ENCODE measurements around the gene TSPAN9. TPM values are rescaled to one million over a fixed set of nuclear protein-coding genes. Genes with fewer than 3 reads are reported as not detected.

TSPAN9 gene
- total RNA-seq, 2 donors from 2014 or later, result 14.0 to 18.5 TPM

GRCh38 chr12:3132636-3133404 is 55.6 kb downstream of the TSPAN9 start:
- H3K9me3 ChIP-seq, result no peaks in the 10 kb centered on the region
- no peak for ATAC-seq
- peak in 3 of 4 donors; percentile 31 to 47 (median 39) for DNase-seq
- H3K27me3 ChIP-seq, result no peaks in the 10 kb centered on the region
- no peaks in the 10 kb centered on the region for H3K4me1 ChIP-seq
- 66 to 67% methylated on average over 18 to 21 of the region's 21 CpGs for WGBS, 2 donors
- TF ChIP-seq, protein P1, sequence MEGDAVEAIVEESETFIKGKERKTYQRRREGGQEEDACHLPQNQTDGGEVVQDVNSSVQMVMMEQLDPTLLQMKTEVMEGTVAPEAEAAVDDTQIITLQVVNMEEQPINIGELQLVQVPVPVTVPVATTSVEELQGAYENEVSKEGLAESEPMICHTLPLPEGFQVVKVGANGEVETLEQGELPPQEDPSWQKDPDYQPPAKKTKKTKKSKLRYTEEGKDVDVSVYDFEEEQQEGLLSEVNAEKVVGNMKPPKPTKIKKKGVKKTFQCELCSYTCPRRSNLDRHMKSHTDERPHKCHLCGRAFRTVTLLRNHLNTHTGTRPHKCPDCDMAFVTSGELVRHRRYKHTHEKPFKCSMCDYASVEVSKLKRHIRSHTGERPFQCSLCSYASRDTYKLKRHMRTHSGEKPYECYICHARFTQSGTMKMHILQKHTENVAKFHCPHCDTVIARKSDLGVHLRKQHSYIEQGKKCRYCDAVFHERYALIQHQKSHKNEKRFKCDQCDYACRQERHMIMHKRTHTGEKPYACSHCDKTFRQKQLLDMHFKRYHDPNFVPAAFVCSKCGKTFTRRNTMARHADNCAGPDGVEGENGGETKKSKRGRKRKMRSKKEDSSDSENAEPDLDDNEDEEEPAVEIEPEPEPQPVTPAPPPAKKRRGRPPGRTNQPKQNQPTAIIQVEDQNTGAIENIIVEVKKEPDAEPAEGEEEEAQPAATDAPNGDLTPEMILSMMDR (IDR thresholded peaks at IDR 0.05), result no peak
- no peak for TF ChIP-seq POLR2A (IDR thresholded peaks at IDR 0.05)
- H3K27ac ChIP-seq, result no peak overlapping the region
- no peak overlapping the region for H3K4me3 ChIP-seq
- no peaks in the 10 kb centered on the region for H3K36me3 ChIP-seq (replicated peaks in 1 of 2; ENCODE audit: insufficient read depth in 1 of 2, low read depth in 2 of 2)
- intact Hi-C loops (cut with DNase I), result no loop called here

- no peaks in the 10 kb centered on the region for H3K4me1 ChIP-seq
- H3K27me3 ChIP-seq, result no peaks in the 10 kb centered on the region
- no peaks in the 10 kb centered on the region for H3K9me3 ChIP-seq
- H3K27ac ChIP-seq, result no peak overlapping the region
- no peaks in the 10 kb centered on the region for H3K36me3 ChIP-seq (replicated peaks in 1 of 2; ENCODE audit: insufficient read depth in 1 of 2, low read depth in 2 of 2)
- TF ChIP-seq, protein P1 (IDR thresholded peaks at IDR 0.05), result no peak
- TF ChIP-seq POLR2A (IDR thresholded peaks at IDR 0.05), result no peak
- intact Hi-C loops (cut with DNase I), result no loop called here
- H3K4me3 ChIP-seq, result no peak overlapping the region
- ATAC-seq (no peak), DNase-seq (no peak)
Observed at GRCh38 chr12:3133405-3133783, 56.2 kb downstream of the TSPAN9 start.

DNA sequence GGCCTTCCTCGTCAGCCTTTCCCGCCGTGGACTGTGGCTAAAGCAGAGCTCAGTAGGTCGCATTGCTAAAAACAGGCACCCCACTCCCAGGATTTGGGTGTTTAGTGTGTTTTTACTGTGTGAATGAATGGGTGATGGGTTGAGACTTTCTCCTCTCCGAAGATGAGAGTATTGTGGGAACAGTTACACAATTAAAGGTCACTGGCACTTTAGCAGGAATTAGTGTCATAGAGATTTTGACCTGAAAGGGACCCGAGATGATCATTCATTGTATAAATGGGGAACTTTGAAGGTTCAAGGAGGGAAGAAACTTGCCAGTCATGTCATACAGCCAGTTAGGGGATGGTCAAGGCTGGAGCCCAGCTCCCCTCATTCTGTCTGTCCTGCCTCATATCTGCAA is 56.9 kb downstream of the TSPAN9 start:
- intact Hi-C loops (cut with DNase I), result no loop called here

DNA sequence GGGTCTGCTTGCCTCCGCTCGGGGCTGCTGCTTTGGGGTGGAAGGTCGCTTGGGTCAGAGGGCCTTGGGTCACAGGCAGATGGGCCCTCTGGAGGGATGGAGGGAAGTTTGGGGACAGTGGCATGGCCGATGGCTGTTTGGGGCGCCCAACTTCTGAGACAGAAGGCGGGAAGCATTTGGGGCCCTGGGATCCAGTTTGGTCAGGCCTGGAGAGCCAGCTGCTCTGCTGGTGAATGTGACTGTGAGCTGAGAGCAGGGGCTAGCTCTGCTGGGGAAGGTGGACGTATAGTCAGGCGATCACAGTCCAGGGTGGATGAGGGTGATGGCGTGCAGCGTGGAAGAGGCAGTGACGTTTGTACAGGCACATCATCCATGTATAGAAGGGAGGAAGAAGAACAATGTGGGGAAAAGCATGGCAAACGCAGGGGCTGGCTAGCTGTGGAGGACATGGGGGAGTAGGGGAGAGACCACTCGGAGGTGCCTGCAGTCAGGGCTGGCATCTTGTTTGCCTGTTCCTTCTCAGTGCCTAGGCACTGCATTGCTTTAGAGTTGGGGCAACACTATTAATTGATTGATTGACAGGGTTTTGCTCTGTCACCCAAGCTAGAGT is 57.5 kb downstream of the TSPAN9 start:
- no peak for TF ChIP-seq POLR2A (IDR thresholded peaks at IDR 0.05)

More for the DNA sequence above, 56.9 kb downstream of the TSPAN9 start:
- no peaks in the 10 kb centered on the region for H3K36me3 ChIP-seq (replicated peaks in 1 of 2; ENCODE audit: insufficient read depth in 1 of 2, low read depth in 2 of 2)
- WGBS, 2 donors, result 72 to 77% methylated on average over 6 of the region's 6 CpGs
- no peak for DNase-seq
- H3K9me3 ChIP-seq, result no peaks in the 10 kb centered on the region
- no peaks in the 10 kb centered on the region for H3K4me1 ChIP-seq
- ATAC-seq, result no peak
- H3K27me3 ChIP-seq, result no peaks in the 10 kb centered on the region
- no peak overlapping the region for H3K27ac ChIP-seq
- no peak overlapping the region for H3K4me3 ChIP-seq
- no peak for TF ChIP-seq POLR2A (IDR thresholded peaks at IDR 0.05)
- TF ChIP-seq, protein P1 (IDR thresholded peaks at IDR 0.05), result no peak

GRCh38 chr12:3135522-3136461 is 58.6 kb downstream of the TSPAN9 start:
- Histone ChIP-seq H3K4me3 (no peak overlapping the region), H3K9me3 (no peaks in the 10 kb centered on the region), H3K4me1 (no peaks in the 10 kb centered on the region), H3K27me3 (no peaks in the 10 kb centered on the region), H3K27ac (no peak overlapping the region), H3K36me3 (replicated peaks in 1 of 2; ENCODE audit: insufficient read depth in 1 of 2, low read depth in 2 of 2) (no peaks in the 10 kb centered on the region)
- intact Hi-C loops (cut with DNase I), result loop anchor here (5.0 kb wide), 1 partner anchor 137 kb away; no protein-coding TSS in a partner anchor
- 70 to 76% methylated on average over 16 to 19 of the region's 19 CpGs for WGBS, 2 donors
- ATAC-seq (peak; percentile 73), DNase-seq (peak; percentile 36 to 57 (median 48))
- TF ChIP-seq, protein P1 (IDR thresholded peaks at IDR 0.05), result peak; percentile 59 to 82 (median 73)
- no peak for TF ChIP-seq POLR2A (IDR thresholded peaks at IDR 0.05)

More for the DNA sequence above, 57.5 kb downstream of the TSPAN9 start:
- WGBS, 2 donors, result 78 to 82% methylated on average over 13 of the region's 13 CpGs
- Histone ChIP-seq H3K27me3 (no peaks in the 10 kb centered on the region), H3K4me3 (no peak overlapping the region), H3K9me3 (no peaks in the 10 kb centered on the region), H3K4me1 (no peaks in the 10 kb centered on the region), H3K27ac (no peak overlapping the region), H3K36me3 (replicated peaks in 1 of 2; ENCODE audit: insufficient read depth in 1 of 2, low read depth in 2 of 2) (no peaks in the 10 kb centered on the region)
- ATAC-seq (no peak), DNase-seq (no peak)
- intact Hi-C loops (cut with DNase I), result loop anchor here (5.0 kb wide), 1 partner anchor 138 kb away; no protein-coding TSS in a partner anchor

Measured in body of pancreas (tissue), 4 donors.